Caco-2 (cell line): ENCODE data around the gene HCST. TPM values are rescaled to one million over a fixed set of nuclear protein-coding genes. Genes with fewer than 3 reads are reported as not detected.

Experiments used
- BruUV-seq: library from RNA; stranded (reverse); fragments of 400-500 nt; replicated peaks from 2 replicates; lab custom pipeline; 2021; lab: Mats Ljungman, UMichigan
- CTCF ChIA-PET: fragments of 300-600 bp; sonication (Branson Sonifier 250); formaldehyde crosslinking; loops from one replicate; lab custom pipeline; 2022; ENCODE audit warnings: antibody characterized with exemption; lab: Charles Lee
- POLR2A ChIA-PET: fragments of 300-600 bp; sonication (Branson Sonifier 250); formaldehyde crosslinking; loops from one replicate; lab custom pipeline; 2022; ENCODE audit warnings: antibody characterized with exemption; lab: Charles Lee
- DNase-seq, 2 experiments: peaks; one replicate each; pipeline versions ENCODE4 v3.0.0 to v3.0.0-alpha.2; 2020 to 2022
- H3K27me3 ChIP-seq: replicated peaks from 2 replicates; pipeline ENCODE4 v1.6.0; 2011; ENCODE audit warnings: low read length; ENCODE audit not compliant: control insufficient read depth, insufficient read depth
- H3K36me3 ChIP-seq: 2 replicates; pipeline ENCODE4 v1.5.1; 2011; ENCODE audit warnings: low read length; ENCODE audit not compliant: control insufficient read depth, insufficient read depth
- H3K4me1 ChIP-seq: fragments of 250-450 bp; sonication (Bioruptor Pico); 2 replicates; pipeline ENCODE4 v1.5.1; 2020; ENCODE audit warnings: mild to moderate bottlenecking
- H3K4me3 ChIP-seq: 2 replicates; pipeline ENCODE4 v1.5.1; 2011; ENCODE audit warnings: low read depth, mild to moderate bottlenecking, control low read depth, low read length
- H3K9me3 ChIP-seq: fragments of 250-450 bp; sonication (Bioruptor Pico); 2 replicates; pipeline ENCODE4 v1.5.1; 2020; ENCODE audit warnings: mild to moderate bottlenecking, moderate library complexity
- H3K27ac Mint-ChIP-seq: one replicate; pipeline ENCODE4 v1.8.0; 2022; ENCODE audit warnings: mixed read lengths; ENCODE audit not compliant: unreplicated experiment
- H3K27me3 Mint-ChIP-seq: one replicate; pipeline ENCODE4 v1.8.0; 2022; ENCODE audit warnings: mixed read lengths; ENCODE audit not compliant: insufficient read depth, unreplicated experiment
- H3K36me3 Mint-ChIP-seq: one replicate; pipeline ENCODE4 v1.8.0; 2022; ENCODE audit warnings: mild to moderate bottlenecking, mixed read lengths; ENCODE audit not compliant: insufficient read depth, unreplicated experiment
- H3K4me1 Mint-ChIP-seq: one replicate; pipeline ENCODE4 v1.8.0; 2022; ENCODE audit warnings: low read depth, mixed read lengths; ENCODE audit not compliant: unreplicated experiment
- H3K4me3 Mint-ChIP-seq: one replicate; pipeline ENCODE4 v1.8.0; 2022; ENCODE audit warnings: mild to moderate bottlenecking, moderate library complexity, mixed read lengths; ENCODE audit not compliant: unreplicated experiment
- H3K9me3 Mint-ChIP-seq: one replicate; pipeline ENCODE4 v1.8.0; 2022; ENCODE audit warnings: mixed read lengths; ENCODE audit not compliant: unreplicated experiment
- intact Hi-C: fragments of 100-400 bp; cut with micrococcal nuclease; formaldehyde crosslinking; loops from one replicate; pipeline ENCODE4 v1.10.0; 2022; ENCODE audit not compliant: unreplicated experiment
- total RNA-seq: library from RNA; stranded (reverse); gene quantifications from 2 replicates; pipeline ENCODE4 v1.2.3, GENCODE V29; 2022
- TF ChIP-seq, protein P1 (sequence below), 2 experiments: fragments of 200-600 bp in 1 of 2; IDR thresholded peaks; 1 replicate in 1 of 2; 2 replicates in 1 of 2; pipeline versions ENCODE4 v1.5.1 to v1.8.0; 2011 to 2022; ENCODE audit warnings: antibody characterized with exemption in 1 of 2, control low read depth in 1 of 2, inconsistent platforms in 1 of 2, low read depth in 1 of 2, low read length in 1 of 2, mild to moderate bottlenecking in 1 of 2, moderate library complexity in 1 of 2; ENCODE audit not compliant: insufficient read depth in 1 of 2, severe bottlenecking in 1 of 2, unreplicated experiment in 1 of 2

HCST gene
- total RNA-seq, 1 experiment from 2014 or later, result not detected

DNA sequence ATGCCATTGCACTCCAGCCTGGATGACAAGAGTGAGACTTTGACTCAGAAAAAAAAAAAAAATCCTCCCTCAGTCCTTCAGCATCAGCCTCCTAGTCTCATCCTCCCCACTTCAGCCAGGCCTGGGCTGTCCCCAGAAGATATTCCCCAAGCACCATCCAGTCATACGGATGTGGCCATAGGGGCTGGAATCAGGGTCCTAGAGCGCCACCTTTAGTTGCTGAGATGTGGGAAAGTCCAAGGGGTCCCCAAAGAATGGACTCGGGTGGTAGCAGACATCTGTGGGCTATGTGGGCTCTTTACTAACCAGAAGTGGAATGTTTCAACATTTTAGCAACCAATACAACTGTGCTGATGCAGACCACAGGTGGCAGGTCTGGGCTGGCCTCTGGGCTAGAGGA, 8.8 kb downstream of the HCST start:
- no peak for DNase-seq
- Histone ChIP-seq H3K36me3 (no peaks in the 10 kb centered on the region), H3K27me3 (0 out of 2 replicates have a peak, but pooled peaks cover 1% of the 10 kb centered on the region), H3K9me3 (no peaks in the 10 kb centered on the region), H3K4me1 (no peaks in the 10 kb centered on the region), H3K4me3 (no peak overlapping the region)
- intact Hi-C loops, result no loop called here
- ChIA-PET CTCF (no interaction called here), POLR2A (no interaction called here)
- Mint-ChIP-seq H3K4me1 (no peaks in the 10 kb centered on the region), H3K27ac (no peak overlapping the region), H3K36me3 (no peaks in the 10 kb centered on the region), H3K27me3 (peaks cover 7% of the 10 kb centered on the region), H3K4me3 (no peak overlapping the region), H3K9me3 (no peaks in the 10 kb centered on the region)
- BruUV-seq, result no TSS peak
- TF ChIP-seq, protein P1, sequence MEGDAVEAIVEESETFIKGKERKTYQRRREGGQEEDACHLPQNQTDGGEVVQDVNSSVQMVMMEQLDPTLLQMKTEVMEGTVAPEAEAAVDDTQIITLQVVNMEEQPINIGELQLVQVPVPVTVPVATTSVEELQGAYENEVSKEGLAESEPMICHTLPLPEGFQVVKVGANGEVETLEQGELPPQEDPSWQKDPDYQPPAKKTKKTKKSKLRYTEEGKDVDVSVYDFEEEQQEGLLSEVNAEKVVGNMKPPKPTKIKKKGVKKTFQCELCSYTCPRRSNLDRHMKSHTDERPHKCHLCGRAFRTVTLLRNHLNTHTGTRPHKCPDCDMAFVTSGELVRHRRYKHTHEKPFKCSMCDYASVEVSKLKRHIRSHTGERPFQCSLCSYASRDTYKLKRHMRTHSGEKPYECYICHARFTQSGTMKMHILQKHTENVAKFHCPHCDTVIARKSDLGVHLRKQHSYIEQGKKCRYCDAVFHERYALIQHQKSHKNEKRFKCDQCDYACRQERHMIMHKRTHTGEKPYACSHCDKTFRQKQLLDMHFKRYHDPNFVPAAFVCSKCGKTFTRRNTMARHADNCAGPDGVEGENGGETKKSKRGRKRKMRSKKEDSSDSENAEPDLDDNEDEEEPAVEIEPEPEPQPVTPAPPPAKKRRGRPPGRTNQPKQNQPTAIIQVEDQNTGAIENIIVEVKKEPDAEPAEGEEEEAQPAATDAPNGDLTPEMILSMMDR (IDR thresholded peaks at IDR 0.05; ENCODE audit: insufficient read depth in 1 of 2, low read depth in 1 of 2, low read length in 1 of 2, severe bottlenecking in 1 of 2, unreplicated experiment in 1 of 2), result no peak

DNA sequence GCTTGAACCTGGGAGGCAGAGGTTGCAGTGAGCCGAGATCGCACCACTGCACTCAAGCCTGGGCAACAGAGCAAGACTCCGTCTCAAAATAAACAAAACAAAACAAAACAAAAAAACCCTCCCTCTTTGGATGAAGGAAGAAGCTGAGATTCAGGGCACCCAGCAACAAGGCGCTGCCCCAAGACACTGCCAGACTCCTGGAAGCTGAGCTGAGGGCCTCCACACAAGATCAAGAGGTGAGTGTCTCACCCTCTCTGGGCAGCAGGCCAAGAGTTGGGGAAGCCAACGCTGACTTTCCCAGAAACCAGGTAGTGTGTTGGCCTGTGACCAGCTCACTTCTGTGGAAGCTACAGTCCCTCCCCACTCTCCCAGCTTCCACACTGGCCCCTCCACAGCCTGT, 9.5 kb downstream of the HCST start:
- intact Hi-C loops, result no loop called here
- DNase-seq, result no peak
- Histone ChIP-seq H3K9me3 (no peaks in the 10 kb centered on the region), H3K4me1 (no peaks in the 10 kb centered on the region), H3K4me3 (no peak overlapping the region), H3K27me3 (0 out of 2 replicates have a peak, but pooled peaks cover 1% of the 10 kb centered on the region), H3K36me3 (no peaks in the 10 kb centered on the region)
- ChIA-PET POLR2A (no interaction called here), CTCF (no interaction called here)
- Mint-ChIP-seq H3K27ac (no peak overlapping the region), H3K9me3 (no peaks in the 10 kb centered on the region), H3K27me3 (peaks cover 7% of the 10 kb centered on the region), H3K36me3 (no peaks in the 10 kb centered on the region), H3K4me3 (no peak overlapping the region), H3K4me1 (no peaks in the 10 kb centered on the region)
- no TSS peak for BruUV-seq
- TF ChIP-seq, protein P1 (IDR thresholded peaks at IDR 0.05; ENCODE audit: insufficient read depth in 1 of 2, low read depth in 1 of 2, low read length in 1 of 2, severe bottlenecking in 1 of 2, unreplicated experiment in 1 of 2), result no peak

DNA sequence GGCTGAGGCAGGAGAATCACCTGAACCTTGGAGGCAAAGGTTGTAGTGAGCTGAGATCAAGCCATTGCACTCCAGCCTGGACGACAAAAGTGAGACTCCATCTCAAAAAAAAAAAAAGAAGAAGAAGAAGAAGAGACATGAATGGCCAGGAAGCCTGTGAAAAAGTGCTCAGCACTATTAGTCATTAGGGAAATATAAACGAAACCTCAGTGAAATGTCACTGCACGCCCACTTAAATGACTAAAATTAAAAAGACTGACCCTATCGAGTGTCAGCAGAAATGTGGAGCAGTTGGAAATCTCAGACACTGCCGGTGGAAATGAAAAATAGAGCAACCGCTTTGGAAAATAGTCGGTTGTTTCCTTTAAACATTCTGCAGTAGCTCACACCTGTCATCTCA, 11.3 kb downstream of the HCST start:
- Mint-ChIP-seq H3K27ac (no peak overlapping the region), H3K4me3 (no peak overlapping the region), H3K36me3 (no peaks in the 10 kb centered on the region), H3K9me3 (no peaks in the 10 kb centered on the region), H3K4me1 (no peaks in the 10 kb centered on the region), H3K27me3 (peaks cover 7% of the 10 kb centered on the region)
- 0 out of 2 replicates have a peak, but pooled peaks cover 1% of the 10 kb centered on the region for H3K27me3 ChIP-seq
- BruUV-seq, result no TSS peak
- no peak overlapping the region for H3K4me3 ChIP-seq
- POLR2A ChIA-PET, result no interaction called here
- H3K4me1 ChIP-seq, result no peaks in the 10 kb centered on the region
- no peak for DNase-seq
- TF ChIP-seq, protein P1 (IDR thresholded peaks at IDR 0.05; ENCODE audit: insufficient read depth in 1 of 2, low read depth in 1 of 2, low read length in 1 of 2, severe bottlenecking in 1 of 2, unreplicated experiment in 1 of 2), result no peak
- no peaks in the 10 kb centered on the region for H3K36me3 ChIP-seq
- intact Hi-C loops, result no loop called here
- H3K9me3 ChIP-seq, result no peaks in the 10 kb centered on the region
- CTCF ChIA-PET, result interaction anchor here (0.7 to 1.0 kb wide), 2 partner anchors 63 to 129 kb away, joined by 3 to 4 read pairs; no protein-coding TSS in a partner anchor
